SK-N-SH treated with all-trans-retinoic acid at 6 μM for 48 hours (cell line): Measurements from ENCODE around the gene VIT.

ENCODE experiments used
- ATAC-seq: fragments of 200-7000 bp; cut with Tn5 transposase; 3 replicates; pipeline ENCODE4 v1.9.1; 2020; ENCODE audit warnings: mild to moderate bottlenecking, moderate library complexity
- ARNTL ChIP-seq: fragments of 450-650 bp; formaldehyde crosslinking; IDR thresholded peaks from 2 replicates; pipeline ENCODE4 v1.5.0; 2020; ENCODE audit warnings: low read depth, mild to moderate bottlenecking, moderate library complexity, borderline replicate concordance
- BACH2 ChIP-seq: fragments of 250-450 bp; sonication (Bioruptor Pico); IDR thresholded peaks from 2 replicates; pipeline ENCODE4 v1.9.0; 2021; ENCODE audit warnings: mild to moderate bottlenecking, borderline replicate concordance
- CREB5 ChIP-seq: fragments of 250-450 bp; sonication (Bioruptor Pico); IDR thresholded peaks from 2 replicates; pipeline ENCODE4 v1.5.1; 2020; ENCODE audit warnings: low read depth, mild to moderate bottlenecking, moderate library complexity
- CSDC2 ChIP-seq: fragments of 250-450 bp; sonication (Bioruptor Pico); IDR thresholded peaks from 2 replicates; pipeline ENCODE4 v1.5.0; 2020; ENCODE audit warnings: mild to moderate bottlenecking, moderate library complexity
- CSRNP3 ChIP-seq: fragments of 250-450 bp; sonication (Bioruptor Pico); IDR thresholded peaks from 2 replicates; pipeline ENCODE4 v1.5.1; 2021; ENCODE audit warnings: mild to moderate bottlenecking, moderate library complexity
- ESRRG ChIP-seq: fragments of 250-450 bp; sonication (Bioruptor Pico); IDR thresholded peaks from 2 replicates; pipeline ENCODE4 v1.6.1; 2021; ENCODE audit warnings: mild to moderate bottlenecking
- GLIS3 ChIP-seq: fragments of 250-450 bp; sonication (Bioruptor Pico); IDR thresholded peaks from 2 replicates; pipeline ENCODE4 v1.5.0; 2020; ENCODE audit warnings: mild to moderate bottlenecking, moderate library complexity
- ISL1 ChIP-seq: fragments of 250-450 bp; sonication (Bioruptor Pico); IDR thresholded peaks from 2 replicates; pipeline ENCODE4 v2.1.2; 2022; ENCODE audit warnings: mild to moderate bottlenecking, moderate library complexity
- OSR1 ChIP-seq: fragments of 250-450 bp; sonication (Bioruptor Pico); IDR thresholded peaks from 2 replicates; pipeline ENCODE4 v1.8.0; 2022; ENCODE audit warnings: moderate library complexity, mild to moderate bottlenecking, inconsistent platforms
- PATZ1 ChIP-seq: fragments of 250-450 bp; sonication (Bioruptor Pico); IDR thresholded peaks from 2 replicates; pipeline ENCODE4 v1.8.0; 2020; ENCODE audit warnings: mild to moderate bottlenecking, moderate library complexity, borderline replicate concordance
- POU6F1 ChIP-seq: fragments of 250-450 bp; sonication (Bioruptor Pico); IDR thresholded peaks from 2 replicates; pipeline ENCODE4 v1.8.0; 2021; ENCODE audit warnings: low read depth, mild to moderate bottlenecking, moderate library complexity, borderline replicate concordance
- PPARA ChIP-seq: fragments of 250-450 bp; sonication (Bioruptor Pico); IDR thresholded peaks from 2 replicates; pipeline ENCODE4 v1.5.0; 2020; ENCODE audit warnings: mild to moderate bottlenecking, borderline replicate concordance
- RARB ChIP-seq: fragments of 250-450 bp; sonication (Bioruptor Pico); IDR thresholded peaks from 2 replicates; pipeline ENCODE4 v1.8.0; 2021; ENCODE audit warnings: mild to moderate bottlenecking, moderate library complexity
- SNAI2 ChIP-seq: fragments of 250-450 bp; sonication (Bioruptor Pico); IDR thresholded peaks from 2 replicates; pipeline ENCODE4 v1.5.0; 2020; ENCODE audit warnings: mild to moderate bottlenecking, moderate library complexity
- TCF4 ChIP-seq: fragments of 250-450 bp; sonication (Bioruptor Pico); IDR thresholded peaks from 2 replicates; pipeline ENCODE4 v1.8.0; 2021; ENCODE audit warnings: mild to moderate bottlenecking, moderate library complexity, borderline replicate concordance
- TOX ChIP-seq: fragments of 250-450 bp; sonication (Bioruptor Pico); IDR thresholded peaks from 2 replicates; pipeline ENCODE4 v1.8.0; 2021; ENCODE audit warnings: mild to moderate bottlenecking, moderate library complexity, borderline replicate concordance
- TSHZ2 ChIP-seq: fragments of 250-450 bp; sonication (Bioruptor Pico); IDR thresholded peaks from 2 replicates; pipeline ENCODE4 v1.5.0; 2020; ENCODE audit warnings: mild to moderate bottlenecking, moderate library complexity
- ZC3H10 ChIP-seq: fragments of 250-450 bp; sonication (Bioruptor Pico); IDR thresholded peaks from 2 replicates; pipeline ENCODE4 v1.5.1; 2021; ENCODE audit warnings: mild to moderate bottlenecking, moderate library complexity
- ZFP3 ChIP-seq: fragments of 250-450 bp; sonication (Bioruptor Pico); IDR thresholded peaks from 2 replicates; pipeline ENCODE4 v1.5.0; 2020; ENCODE audit warnings: mild to moderate bottlenecking, moderate library complexity
- ZFP30 ChIP-seq: fragments of 450-650 bp; formaldehyde crosslinking; IDR thresholded peaks from 2 replicates; pipeline ENCODE4 v1.5.0; 2022; ENCODE audit warnings: mild to moderate bottlenecking, moderate library complexity
- ZNF565 ChIP-seq: fragments of 450-650 bp; formaldehyde crosslinking; conservative IDR thresholded peaks from 2 replicates; pipeline ENCODE4 v1.5.0; 2020; ENCODE audit warnings: low read depth, mild to moderate bottlenecking, moderate library complexity
- ZNF70 ChIP-seq: fragments of 450-650 bp; formaldehyde crosslinking; IDR thresholded peaks from 2 replicates; pipeline ENCODE4 v1.5.0; 2020; ENCODE audit warnings: mild to moderate bottlenecking, moderate library complexity
- ZNF8 ChIP-seq: fragments of 450-650 bp; formaldehyde crosslinking; IDR thresholded peaks from 2 replicates; pipeline ENCODE4 v1.5.0; 2020; ENCODE audit warnings: mild to moderate bottlenecking, moderate library complexity

Gene VIT

GRCh38 chr2:36792951-36793350 is 96.4 kb downstream of the VIT start:
- ATAC-seq = no peak
- TF ChIP-seq TSHZ2 = no peak
- no peak for TF ChIP-seq POU6F1 (CRISPR knock-in tag)
- TF ChIP-seq ISL1 (CRISPR knock-in tag) = no peak
- no peak for TF ChIP-seq PPARA (CRISPR knock-in tag)
- TF ChIP-seq ZC3H10 (CRISPR knock-in tag) = no peak
- TF ChIP-seq ZFP3 (CRISPR knock-in tag) = no peak
- TF ChIP-seq ESRRG (CRISPR knock-in tag) = no peak
- TF ChIP-seq ZNF70 (CRISPR knock-in tag) = no peak
- no peak for TF ChIP-seq ZFP30 (CRISPR knock-in tag)
- TF ChIP-seq SNAI2 (CRISPR knock-in tag) = no peak
- TF ChIP-seq ZNF8 (CRISPR knock-in tag) = no peak
- no peak for TF ChIP-seq BACH2 (CRISPR knock-in tag)
- no peak for TF ChIP-seq RARB
- TF ChIP-seq GLIS3 (CRISPR knock-in tag) = no peak
- TF ChIP-seq PATZ1 (CRISPR knock-in tag) = no peak
- TF ChIP-seq CREB5 (CRISPR knock-in tag) = no peak
- TF ChIP-seq CSDC2 (CRISPR knock-in tag) = no peak
- no peak for TF ChIP-seq OSR1 (CRISPR knock-in tag)
- no peak for TF ChIP-seq TCF4
- no peak for TF ChIP-seq ARNTL (CRISPR knock-in tag)

GRCh38 chr2:36797324-36798070 is 101.0 kb downstream of the VIT start:
- ATAC-seq = peak; percentile 42
- TF ChIP-seq ZFP30 (CRISPR knock-in tag) = no peak
- no peak for TF ChIP-seq RARB
- no peak for TF ChIP-seq CSRNP3 (CRISPR knock-in tag)
- TF ChIP-seq CSDC2 (CRISPR knock-in tag) = no peak
- no peak for TF ChIP-seq GLIS3 (CRISPR knock-in tag)
- no peak for TF ChIP-seq ZNF565 (CRISPR knock-in tag)
- no peak for TF ChIP-seq TCF4
- no peak for TF ChIP-seq PPARA (CRISPR knock-in tag)

- ATAC-seq = no peak
- TF ChIP-seq ISL1 (CRISPR knock-in tag) = no peak
- no peak for TF ChIP-seq CSDC2 (CRISPR knock-in tag)
- no peak for TF ChIP-seq ESRRG (CRISPR knock-in tag)
- no peak for TF ChIP-seq TOX (CRISPR knock-in tag)
- no peak for TF ChIP-seq TSHZ2
- TF ChIP-seq SNAI2 (CRISPR knock-in tag) = no peak
- TF ChIP-seq OSR1 (CRISPR knock-in tag) = no peak
- no peak for TF ChIP-seq GLIS3 (CRISPR knock-in tag)
- TF ChIP-seq ZFP3 (CRISPR knock-in tag) = no peak
- no peak for TF ChIP-seq ZNF8 (CRISPR knock-in tag)
These were observed 102.2 kb downstream of the VIT start for GRCh38 chr2:36798724-36799123.
